Naive thymus-derived CD8-positive, alpha-beta T cell (primary cell): ENCODE measurements around the gene CCDC90B. TPM values are rescaled to one million over a fixed set of nuclear protein-coding genes. Genes with fewer than 3 reads are reported as not detected.
A peak's percentile ranks its signal among the peaks of the same experiment; 100 is the strongest.
"Not testable (repeated sequence)": the region's sequence is repeated elsewhere in the genome, so short reads cannot be mapped to it uniquely, and the experiment has no call there.

ENCODE experiments used
- ATAC-seq, 2 donors: fragments of 150-1000 bp; cut with Tn5 transposase in 1 of 2; sonication (Bioruptor Pico), chemical (Tn5 transposase) in 1 of 2; 1 replicate in 1 of 2; 2 replicates in 1 of 2; pipeline ENCODE4 v1.10.0; 2021; ENCODE audit warnings: mild to moderate bottlenecking in 2 of 2, moderate library complexity in 2 of 2
- POLR2A ChIA-PET: fragments of 350-600 bp; sonication (Branson Sonifier 250); formaldehyde crosslinking; loops from one replicate; lab custom pipeline; 2021; ENCODE audit warnings: antibody characterized with exemption; lab: Charles Lee
- DNase-seq, 10 donors: peaks; one replicate each; pipeline versions ENCODE4 v3.0.0 to v3.0.0-alpha.2; 2020 to 2022
- H3K27ac Mint-ChIP-seq, 10 donors: one replicate each; pipeline ENCODE4 v1.8.0; 2020 to 2022; ENCODE audit warnings: mild to moderate bottlenecking in 10 of 10, mixed read lengths in 10 of 10, moderate library complexity in 4 of 10, inconsistent platforms in 1 of 10
- H3K27me3 Mint-ChIP-seq, 5 donors: one replicate each; pipeline ENCODE4 v1.8.0; 2021 to 2022; ENCODE audit warnings: mixed read lengths in 5 of 5
- H3K36me3 Mint-ChIP-seq, 3 donors: one replicate each; pipeline ENCODE4 v1.8.0; 2020 to 2022; ENCODE audit warnings: mixed read lengths in 3 of 3, mild to moderate bottlenecking in 2 of 3, inconsistent platforms in 1 of 3
- H3K4me1 Mint-ChIP-seq, 4 donors: one replicate each; pipeline ENCODE4 v1.8.0; 2021 to 2022; ENCODE audit warnings: mixed read lengths in 4 of 4
- H3K4me3 Mint-ChIP-seq, 10 donors: one replicate each; pipeline ENCODE4 v1.8.0; 2020 to 2022; ENCODE audit warnings: mild to moderate bottlenecking in 10 of 10, mixed read lengths in 10 of 10, moderate library complexity in 6 of 10, inconsistent platforms in 1 of 10
- H3K9me3 Mint-ChIP-seq, 9 donors: one replicate each; pipeline ENCODE4 v1.8.0; 2020 to 2022; ENCODE audit warnings: mixed read lengths in 9 of 9, mild to moderate bottlenecking in 3 of 9, inconsistent platforms in 1 of 9, moderate library complexity in 1 of 9
- polyA plus RNA-seq, 3 donors: library from polyadenylated mRNA; unstranded; fragments of 300-500 nt; fragmentation: Illumina TruSeq; gene quantifications; one replicate each; pipeline ENCODE4 v1.2.3, GENCODE V29; 2021
- total RNA-seq, 8 experiments: library from RNA in 2 of 8; stranded (reverse) in 2 of 8; gene quantifications; one replicate each; pipeline ENCODE4 v1.2.3 and lab custom pipeline; 2021 to 2026

Gene CCDC90B, protein sequence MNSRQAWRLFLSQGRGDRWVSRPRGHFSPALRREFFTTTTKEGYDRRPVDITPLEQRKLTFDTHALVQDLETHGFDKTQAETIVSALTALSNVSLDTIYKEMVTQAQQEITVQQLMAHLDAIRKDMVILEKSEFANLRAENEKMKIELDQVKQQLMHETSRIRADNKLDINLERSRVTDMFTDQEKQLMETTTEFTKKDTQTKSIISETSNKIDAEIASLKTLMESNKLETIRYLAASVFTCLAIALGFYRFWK
- total RNA-seq (10 to 100 TPM; 31.9 to 35.9 TPM), polyA plus RNA-seq (10 to 100 TPM; 48.5 to 54.7 (median 52.1) TPM), total RNA-seq (lab: John Stamatoyannopoulos, UW) (32.2 to 48.6 (median 39.8) reads per million in 6 experiments)

DNA sequence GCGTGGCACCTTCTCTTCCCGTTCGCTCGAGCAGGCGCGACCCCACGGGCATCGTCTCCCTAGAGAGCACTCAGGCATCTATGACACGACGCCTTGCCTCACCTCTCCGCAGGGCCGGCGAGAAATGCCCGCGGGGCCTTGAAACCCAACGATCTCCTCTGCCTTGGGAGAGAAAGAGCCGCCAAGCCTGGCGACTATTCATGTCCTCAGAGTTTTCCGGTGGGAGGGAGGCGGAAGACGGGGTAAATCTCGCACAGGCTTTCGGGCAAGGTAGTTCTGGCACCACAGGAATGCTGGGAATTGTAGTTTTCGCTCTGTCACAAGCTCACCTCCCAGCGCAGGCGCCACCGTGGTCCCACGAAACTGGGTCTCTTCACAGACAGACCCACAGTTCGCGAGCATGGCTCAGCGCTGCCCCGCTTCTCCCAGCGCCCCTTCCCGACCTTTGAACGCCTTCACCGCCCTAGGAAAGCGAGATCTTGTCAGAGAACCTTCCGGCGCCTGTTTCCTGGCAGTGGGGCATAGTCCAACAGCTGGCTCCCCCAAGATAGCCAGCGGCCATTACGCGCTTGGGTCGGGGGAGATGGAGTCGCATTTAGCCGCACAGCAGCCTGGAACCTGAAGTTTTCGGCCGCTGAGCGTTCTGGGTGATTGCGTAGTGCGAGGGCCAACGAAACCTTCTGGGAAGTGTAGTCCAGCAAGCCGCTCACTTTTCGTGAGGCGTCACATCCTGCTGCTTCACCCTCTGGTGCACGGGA lies at the start of gene CCDC90B:
Gene CCDC90B, minus strand, starts transcription at position 597 of the 758 bp plus-strand sequence. Its CDS starts 395 bp downstream, at position 202.
- Mint-ChIP-seq H3K27me3 (peaks cover 0 to 1% (median 0%) of the 10 kb centered on the region in 5 donors), H3K4me1 (peaks cover 16 to 51% (median 37%) of the 10 kb centered on the region in 4 donors), H3K4me3 (peak within 1 kb of the TSS; percentile 89 to 99 (median 98)), H3K27ac (peak within 1 kb of the TSS; percentile 98 to 100 (median 100)), H3K36me3 (peaks cover 0 to 14% (median 3%) of the 10 kb centered on the region in 3 donors), H3K9me3 (peaks cover 0 to 8% (median 0%) of the 10 kb centered on the region in 9 donors)
- DNase-seq (peak; percentile 78 to 99 (median 94)), ATAC-seq (peak; percentile 90 to 91)
- POLR2A ChIA-PET = interaction anchor here (0.6 to 2.0 kb wide), 14 partner anchors 9 to 549 kb away, joined by 3 to 22 read pairs (median 4); partner anchors contain the start of genes ANKRD42, DDIAS, PCF11 and PRCP

DNA sequence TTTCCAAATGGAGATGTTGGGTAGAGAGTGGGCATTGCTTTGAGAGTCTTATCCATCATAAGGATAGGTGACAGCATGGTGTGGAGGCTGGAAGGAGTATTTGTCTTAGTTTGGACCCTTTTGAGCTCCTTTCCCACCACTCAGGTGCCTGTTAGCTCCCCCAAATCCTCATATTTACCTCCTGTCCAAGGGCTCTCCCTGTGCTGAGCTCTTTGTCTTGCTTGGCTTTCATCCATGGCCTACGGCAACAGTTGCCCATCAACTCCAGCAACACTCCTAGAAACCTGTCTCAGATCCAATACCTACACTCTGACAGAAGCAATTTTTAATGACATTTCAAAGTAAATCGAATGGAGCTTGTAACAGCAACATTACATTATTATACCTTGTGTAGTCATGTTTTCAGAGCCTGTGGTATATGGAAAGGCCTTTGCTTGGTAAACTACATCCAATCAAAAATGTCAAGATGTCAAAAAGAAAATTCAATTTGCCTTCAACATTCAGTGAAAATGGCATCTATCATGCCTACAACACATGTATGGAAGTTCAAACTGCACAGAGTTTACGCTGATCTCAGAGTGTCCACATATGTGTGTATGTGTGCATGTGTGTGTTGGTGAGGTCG lies 49.4 kb upstream of the CCDC90B start:
- Mint-ChIP-seq H3K27me3 (no peaks in the 10 kb centered on the region), H3K27ac (no peak overlapping the region), H3K4me3 (no peak overlapping the region), H3K9me3 (no peaks in the 10 kb centered on the region), H3K36me3 (peaks cover 0 to 5% (median 0%) of the 10 kb centered on the region in 3 donors), H3K4me1 (no peaks in the 10 kb centered on the region)
- no peak for DNase-seq
- no peak for ATAC-seq
- POLR2A ChIA-PET = no interaction called here

DNA sequence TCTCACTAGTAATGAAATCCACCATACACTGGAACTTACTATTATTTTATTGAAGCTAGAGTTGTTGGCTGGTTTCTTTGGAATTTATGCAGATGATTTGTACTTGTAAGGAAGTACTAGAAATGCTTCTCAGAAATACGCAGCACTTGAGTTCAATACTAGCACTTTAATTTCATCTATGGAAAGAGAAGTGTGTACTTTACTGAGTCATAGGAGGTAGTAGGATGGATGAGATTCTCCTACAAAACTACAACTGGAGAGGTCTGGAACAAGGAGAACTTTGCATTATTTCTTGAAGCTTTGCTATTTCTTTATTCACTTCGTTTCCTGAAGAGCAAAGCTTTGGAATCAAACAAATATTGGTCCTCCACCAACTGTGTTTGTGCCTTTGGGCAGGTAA lies 44.1 kb upstream of the CCDC90B start:
- ATAC-seq (no peak), DNase-seq (no peak)
- POLR2A ChIA-PET = no interaction called here
- peaks cover 2 to 20% (median 2%) of the 10 kb centered on the region in 3 donors for H3K36me3 Mint-ChIP-seq
- H3K27ac Mint-ChIP-seq = no peak overlapping the region
- no peak overlapping the region for H3K4me3 Mint-ChIP-seq
- peaks cover 5 to 14% (median 11%) of the 10 kb centered on the region in 5 donors for H3K27me3 Mint-ChIP-seq
- peaks cover 0 to 12% (median 0%) of the 10 kb centered on the region in 9 donors for H3K9me3 Mint-ChIP-seq
- H3K4me1 Mint-ChIP-seq = no peaks in the 10 kb centered on the region

DNA sequence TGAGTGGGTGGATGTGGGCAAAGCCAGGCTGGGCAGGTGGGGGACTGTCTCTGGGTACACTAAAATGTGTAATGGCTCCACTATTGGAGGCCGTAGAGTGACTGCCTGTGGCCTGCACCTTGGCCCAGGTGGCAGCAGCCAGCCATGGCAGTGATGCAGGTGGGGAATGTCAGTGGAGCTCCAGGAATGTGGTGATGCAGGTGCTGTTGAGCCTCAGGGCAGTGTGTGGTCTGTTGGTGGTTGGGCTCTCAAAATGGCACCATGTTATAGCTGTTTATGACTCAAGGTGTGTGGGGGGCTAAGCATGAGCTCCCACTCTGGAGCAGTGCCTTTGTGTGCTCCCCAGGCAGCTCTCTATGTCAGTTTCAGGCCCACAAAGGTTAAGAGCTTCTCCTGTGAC lies 40.2 kb upstream of the CCDC90B start:
- H3K36me3 Mint-ChIP-seq = peaks cover 2 to 20% (median 2%) of the 10 kb centered on the region in 3 donors
- peaks cover 15 to 42% (median 29%) of the 10 kb centered on the region in 5 donors for H3K27me3 Mint-ChIP-seq
- H3K4me1 Mint-ChIP-seq = no peaks in the 10 kb centered on the region
- ATAC-seq (no peak), DNase-seq (no peak)
- no peak overlapping the region for H3K27ac Mint-ChIP-seq
- H3K9me3 Mint-ChIP-seq = peaks cover 0 to 12% (median 0%) of the 10 kb centered on the region in 9 donors
- no peak overlapping the region for H3K4me3 Mint-ChIP-seq
- POLR2A ChIA-PET = no interaction called here

DNA sequence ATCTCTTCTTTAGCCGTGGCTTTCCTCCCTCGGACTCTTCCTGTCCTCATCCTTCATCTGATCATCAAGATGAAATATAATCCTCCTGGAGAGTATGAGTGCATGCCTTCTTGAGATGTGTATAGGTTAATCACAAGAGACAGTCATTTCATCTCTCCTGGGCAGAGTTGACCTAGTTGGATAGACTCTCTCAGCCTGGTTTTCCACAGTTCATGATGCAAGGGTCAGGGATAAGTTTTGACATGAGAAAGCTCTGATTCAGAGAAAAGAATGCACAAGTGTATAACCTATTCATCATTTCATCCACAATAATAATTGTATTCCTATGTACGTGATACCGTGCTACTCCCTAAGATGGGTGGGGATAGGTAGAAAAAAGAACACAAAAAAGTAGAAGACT lies 33.2 kb upstream of the CCDC90B start:
- Mint-ChIP-seq H3K27me3 (peaks cover 11 to 34% (median 13%) of the 10 kb centered on the region in 5 donors), H3K36me3 (no peaks in the 10 kb centered on the region), H3K4me1 (no peaks in the 10 kb centered on the region), H3K27ac (no peak overlapping the region), H3K9me3 (peaks cover 0 to 2% (median 0%) of the 10 kb centered on the region in 9 donors), H3K4me3 (no peak overlapping the region)
- POLR2A ChIA-PET = no interaction called here
- ATAC-seq (no peak), DNase-seq (no peak)

DNA sequence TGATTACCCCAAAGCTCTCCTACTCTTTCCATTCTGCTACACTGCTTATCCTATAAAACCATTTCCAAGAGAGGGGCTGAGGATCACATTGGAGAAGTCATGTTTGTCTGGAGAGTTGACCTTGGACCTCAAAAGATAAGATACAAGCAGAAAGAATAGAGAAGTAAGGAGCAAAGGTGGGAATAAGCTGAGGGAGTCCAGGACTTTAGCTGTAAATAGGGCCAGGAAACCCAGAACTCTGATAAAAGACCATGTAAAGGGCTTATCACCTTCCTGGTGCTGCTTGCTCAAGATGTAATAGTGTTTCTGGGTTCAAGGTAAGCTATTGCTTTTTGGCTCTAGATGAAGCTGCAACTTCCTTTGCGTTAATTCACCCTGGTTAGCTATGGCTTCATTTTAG lies 32.8 kb upstream of the CCDC90B start:
- ATAC-seq = no peak
- POLR2A ChIA-PET = no interaction called here
- H3K4me1 Mint-ChIP-seq = no peaks in the 10 kb centered on the region

DNA sequence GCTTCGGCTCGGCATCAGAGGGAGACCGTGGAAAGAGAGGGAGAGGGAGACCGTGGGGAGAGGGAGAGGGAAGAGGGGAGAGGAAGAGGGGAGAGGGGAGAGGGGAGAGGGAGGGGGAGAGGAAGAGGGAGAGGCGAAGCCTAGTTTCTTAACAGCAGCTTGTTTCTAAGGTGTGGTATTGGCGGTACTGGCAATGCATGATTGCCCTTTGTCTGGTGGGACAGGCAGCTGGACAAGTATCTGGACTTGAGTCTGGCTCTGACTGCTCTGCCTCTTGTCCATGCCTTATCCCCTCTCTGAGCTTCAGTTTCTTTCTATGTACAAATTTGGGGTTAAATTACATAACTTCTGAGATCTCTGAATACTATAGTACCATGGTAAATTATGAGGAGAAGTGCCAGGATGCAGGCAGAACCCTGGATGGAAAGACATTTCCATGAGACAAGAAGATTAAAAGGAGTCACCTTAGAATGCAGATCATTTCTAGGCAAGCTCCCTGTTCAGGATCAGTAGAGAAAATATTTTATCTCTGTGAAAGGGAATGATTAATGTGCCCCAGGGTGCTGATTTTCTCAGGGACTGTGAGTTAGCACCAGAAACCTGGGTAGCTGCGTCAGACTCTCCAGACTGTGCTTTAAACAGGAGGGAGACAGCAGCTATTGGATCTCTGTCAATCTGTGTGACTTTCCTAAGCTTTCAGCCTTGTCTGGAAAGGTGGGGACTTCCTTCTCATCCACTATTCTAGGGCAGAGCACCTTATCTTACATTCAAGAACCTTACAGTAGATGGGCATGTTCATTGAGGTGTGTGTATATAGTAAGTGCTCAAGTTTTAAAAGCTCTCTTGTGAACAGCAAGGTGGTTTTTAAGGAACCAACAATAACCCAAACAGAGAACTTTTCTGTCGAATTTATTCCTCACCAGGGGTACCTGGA lies 31.9 kb upstream of the CCDC90B start:
- Mint-ChIP-seq H3K9me3 (peaks cover 0 to 2% (median 0%) of the 10 kb centered on the region in 9 donors), H3K4me1 (no peaks in the 10 kb centered on the region), H3K4me3 (no peak overlapping the region), H3K27me3 (peaks cover 0 to 21% (median 5%) of the 10 kb centered on the region in 5 donors), H3K36me3 (no peaks in the 10 kb centered on the region), H3K27ac (no peak overlapping the region)
- POLR2A ChIA-PET = no interaction called here
- DNase-seq = no peak
- no peak for ATAC-seq

More for the DNA sequence above, 32.8 kb upstream of the CCDC90B start:
- Mint-ChIP-seq H3K4me3 (no peak overlapping the region), H3K9me3 (peaks cover 0 to 2% (median 0%) of the 10 kb centered on the region in 9 donors), H3K27me3 (peaks cover 8 to 30% (median 10%) of the 10 kb centered on the region in 5 donors), H3K27ac (no peak overlapping the region), H3K36me3 (no peaks in the 10 kb centered on the region)
- no peak for DNase-seq

DNA sequence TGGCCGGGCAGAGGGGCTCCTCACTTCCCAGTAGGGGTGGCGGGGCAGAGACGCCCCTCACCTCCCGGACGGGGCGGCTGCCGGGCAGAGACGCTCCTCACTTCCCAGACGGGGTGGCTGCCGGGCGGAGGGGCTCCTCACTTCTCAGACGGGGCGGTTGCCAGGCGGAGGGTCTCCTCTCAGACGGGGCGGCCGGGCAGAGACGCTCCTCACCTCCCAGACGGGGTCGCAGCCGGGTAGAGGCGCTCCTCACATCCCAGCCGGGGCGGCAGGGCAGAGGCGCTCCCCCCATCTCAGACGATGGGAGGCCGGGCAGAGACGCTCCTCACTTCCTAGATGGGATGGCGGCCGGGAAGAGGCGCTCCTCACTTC lies 30.7 kb upstream of the CCDC90B start:
- H3K27ac Mint-ChIP-seq, H3K4me1 Mint-ChIP-seq, DNase-seq, H3K9me3 Mint-ChIP-seq, ATAC-seq, H3K4me3 Mint-ChIP-seq, H3K36me3 Mint-ChIP-seq, POLR2A ChIA-PET: not testable (repeated sequence)
- H3K27me3 Mint-ChIP-seq = peaks cover 0 to 10% (median 5%) of the 10 kb centered on the region in 5 donors

DNA sequence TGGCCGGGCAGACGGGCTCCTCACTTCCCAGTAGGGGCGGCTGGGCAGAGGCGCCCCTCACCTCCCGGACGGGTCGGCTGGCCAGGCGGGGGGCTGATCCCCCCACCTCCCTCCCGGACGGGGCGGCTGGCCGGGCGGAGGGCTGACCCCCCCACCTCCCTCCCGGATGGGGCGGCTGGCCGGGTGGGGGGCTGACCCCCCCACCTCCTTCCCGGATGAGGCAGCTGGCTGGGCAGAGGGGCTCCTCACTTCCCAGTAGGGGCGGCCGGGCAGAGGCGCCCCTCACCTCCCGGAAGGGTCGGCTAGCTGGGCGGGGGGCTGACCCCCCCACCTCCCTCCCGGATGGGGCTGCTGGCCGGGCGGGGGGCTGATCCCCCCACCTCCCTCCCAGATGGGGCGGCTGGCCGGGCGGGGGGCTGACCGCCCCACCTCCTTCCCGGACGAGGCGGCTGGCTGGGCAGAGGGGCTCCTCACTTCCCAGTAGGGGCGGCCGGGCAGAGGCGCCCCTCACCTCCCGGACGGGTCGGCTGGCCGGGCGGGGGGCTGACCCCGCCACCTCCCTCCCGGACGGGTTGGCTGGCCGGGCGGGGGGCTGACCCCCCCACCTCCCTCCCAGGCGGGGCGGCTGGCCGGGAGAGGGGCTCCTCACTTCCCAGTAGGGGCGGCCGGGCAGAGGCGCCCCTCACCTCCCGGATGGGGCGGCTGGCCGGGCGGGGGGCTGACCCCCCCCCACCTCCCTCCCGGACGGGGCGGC lies 30.2 kb upstream of the CCDC90B start:
- DNase-seq = not testable (repeated sequence)

DNA sequence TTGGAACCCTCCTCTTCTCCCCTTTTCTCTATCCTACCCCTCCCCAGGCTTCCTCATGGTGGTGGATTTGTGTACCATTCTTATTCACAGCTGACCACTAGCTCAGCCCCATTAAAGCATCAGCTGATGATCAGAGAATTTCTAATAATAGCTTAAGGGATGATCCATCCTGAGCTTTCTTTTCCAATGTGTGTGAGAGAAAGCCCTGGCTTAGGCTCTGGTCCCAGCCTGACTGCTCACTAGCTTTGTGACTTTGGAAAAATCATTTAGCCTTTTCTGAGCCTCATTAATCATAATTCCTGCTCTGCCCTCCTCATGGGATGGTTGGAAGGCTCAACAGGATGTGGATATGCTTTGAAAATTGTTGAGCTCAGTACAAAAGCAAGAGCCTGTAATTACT lies 26.3 kb upstream of the CCDC90B start:
- POLR2A ChIA-PET = no interaction called here
- Mint-ChIP-seq H3K27me3 (peaks cover 5 to 13% (median 9%) of the 10 kb centered on the region in 5 donors), H3K4me3 (no peak overlapping the region), H3K27ac (no peak overlapping the region), H3K36me3 (peaks cover 0 to 4% (median 0%) of the 10 kb centered on the region in 3 donors), H3K9me3 (no peaks in the 10 kb centered on the region), H3K4me1 (no peaks in the 10 kb centered on the region)
- ATAC-seq = no peak
- DNase-seq = no peak

More for the DNA sequence above, 30.2 kb upstream of the CCDC90B start:
- H3K4me1 Mint-ChIP-seq, H3K4me3 Mint-ChIP-seq, H3K9me3 Mint-ChIP-seq, ATAC-seq, H3K27ac Mint-ChIP-seq, H3K36me3 Mint-ChIP-seq, POLR2A ChIA-PET: not testable (repeated sequence)
- H3K27me3 Mint-ChIP-seq = peaks cover 2 to 15% (median 7%) of the 10 kb centered on the region in 5 donors

DNA sequence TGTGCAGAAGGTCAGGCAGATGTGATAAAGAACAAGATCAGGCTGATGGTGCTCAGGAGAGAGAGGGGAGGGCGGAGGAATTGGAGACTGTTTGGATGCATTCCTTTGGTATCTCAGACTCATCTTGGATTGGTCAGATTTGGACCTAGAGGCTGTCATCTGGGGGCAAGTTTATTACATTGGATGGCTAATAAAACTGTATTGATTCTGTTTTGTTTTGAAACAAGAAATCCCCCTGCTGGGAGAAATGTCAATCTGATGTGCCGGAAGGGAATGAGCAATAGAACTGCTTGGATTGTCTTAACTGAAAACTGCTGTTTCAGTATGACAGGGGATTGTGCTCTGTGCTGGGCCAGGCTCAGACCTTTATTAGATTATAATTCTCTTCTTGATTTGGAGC lies 25.5 kb upstream of the CCDC90B start:
- H3K4me3 Mint-ChIP-seq = no peak overlapping the region
- ATAC-seq (no peak), DNase-seq (no peak)
- no peaks in the 10 kb centered on the region for H3K9me3 Mint-ChIP-seq
- H3K27ac Mint-ChIP-seq = no peak overlapping the region
- H3K36me3 Mint-ChIP-seq = peaks cover 0 to 4% (median 0%) of the 10 kb centered on the region in 3 donors
- no peaks in the 10 kb centered on the region for H3K4me1 Mint-ChIP-seq
- peaks cover 6 to 13% (median 9%) of the 10 kb centered on the region in 5 donors for H3K27me3 Mint-ChIP-seq
- POLR2A ChIA-PET = no interaction called here
